ENCODE measurements around the gene RHCG.

RHCG gene

DNA sequence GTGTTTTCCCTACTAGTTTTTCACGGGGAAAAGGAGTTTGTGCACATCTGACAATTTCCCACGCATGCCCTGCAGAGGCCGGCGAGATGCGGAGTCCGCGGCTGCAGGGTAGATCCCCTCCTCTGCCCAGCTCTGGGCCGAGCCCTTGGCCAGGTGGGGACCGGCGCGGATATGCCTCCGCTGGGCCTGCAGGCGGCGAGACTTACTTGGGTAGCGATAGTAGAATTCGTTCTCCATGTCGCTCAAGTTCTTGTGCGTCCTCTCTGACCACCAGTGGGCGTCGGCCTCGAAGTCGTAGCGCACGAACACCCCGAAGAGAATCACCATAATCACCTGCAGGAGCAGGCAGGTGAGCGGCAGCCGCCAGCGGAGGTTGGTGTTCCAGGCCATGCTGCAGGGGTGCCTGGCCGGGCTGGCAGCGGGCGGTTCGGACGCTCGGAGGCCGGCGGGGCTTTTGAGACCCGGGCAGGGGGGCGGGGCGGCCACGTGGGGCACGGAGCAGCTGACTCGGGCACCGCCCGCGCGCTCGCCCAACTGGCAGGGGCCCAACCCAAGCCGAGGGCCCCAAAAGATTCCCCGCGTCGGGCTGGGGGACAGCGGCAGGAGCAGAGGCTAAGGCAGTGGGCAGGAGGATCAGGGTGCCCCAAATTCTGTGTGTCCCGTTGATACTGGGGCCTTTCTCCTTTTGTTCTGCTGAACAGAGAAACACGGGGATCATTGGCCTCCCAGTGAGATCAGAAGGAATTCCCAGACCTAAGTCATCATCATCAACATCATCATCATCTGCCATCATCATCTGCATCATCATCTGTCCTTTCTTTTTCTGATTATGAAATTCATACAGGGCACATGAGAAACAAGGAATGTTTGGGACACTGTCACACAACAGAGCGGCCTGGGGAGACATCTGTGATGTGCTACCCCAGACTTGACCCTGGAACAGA, at the start of gene RHCG:
TSS of gene RHCG (minus strand) at position 429 of the 944 bp plus-strand sequence. CDS start at position 390, 39 bp downstream.
- DNase-seq, result no peak

DNA sequence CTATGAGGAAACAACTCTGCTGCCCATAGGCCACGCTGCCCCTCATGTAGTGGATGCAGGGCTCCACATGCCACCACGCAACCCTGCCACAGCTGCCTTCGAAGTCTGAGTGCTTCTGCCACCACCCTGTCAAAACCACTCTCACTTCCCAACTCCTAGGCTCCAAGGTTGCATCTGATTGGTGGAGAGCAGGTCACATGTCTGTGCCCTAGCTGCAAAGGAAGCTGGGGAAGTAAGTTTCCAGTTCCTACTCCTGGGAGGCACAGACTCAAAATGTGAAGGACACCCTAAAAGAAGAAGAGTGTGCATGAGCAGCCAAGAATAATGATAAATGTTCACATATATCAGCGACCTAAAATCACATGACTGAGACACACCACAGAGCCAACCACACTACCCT, 47.0 kb upstream of the RHCG start:
- DNase-seq, result no peak

DNA sequence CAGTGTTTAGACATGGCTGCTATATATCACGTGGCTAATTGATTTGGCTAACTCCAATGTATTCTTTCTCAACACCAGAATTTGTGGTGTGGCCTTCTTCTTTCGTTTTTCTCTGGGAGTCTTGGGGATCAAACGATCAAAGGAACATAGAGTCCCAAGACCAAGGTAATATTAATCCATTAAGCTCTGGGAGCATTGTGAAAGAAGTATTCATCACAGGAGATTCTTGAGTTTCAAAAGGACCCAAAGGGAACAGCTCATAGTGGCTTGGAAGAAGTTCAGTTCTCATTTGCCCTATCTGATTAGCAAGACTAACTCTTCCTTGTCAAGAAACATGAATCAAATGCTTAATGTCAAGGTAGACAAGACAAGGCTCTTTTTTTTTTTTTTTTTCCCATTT, 46.0 kb upstream of the RHCG start:
- no peak for DNase-seq

DNA sequence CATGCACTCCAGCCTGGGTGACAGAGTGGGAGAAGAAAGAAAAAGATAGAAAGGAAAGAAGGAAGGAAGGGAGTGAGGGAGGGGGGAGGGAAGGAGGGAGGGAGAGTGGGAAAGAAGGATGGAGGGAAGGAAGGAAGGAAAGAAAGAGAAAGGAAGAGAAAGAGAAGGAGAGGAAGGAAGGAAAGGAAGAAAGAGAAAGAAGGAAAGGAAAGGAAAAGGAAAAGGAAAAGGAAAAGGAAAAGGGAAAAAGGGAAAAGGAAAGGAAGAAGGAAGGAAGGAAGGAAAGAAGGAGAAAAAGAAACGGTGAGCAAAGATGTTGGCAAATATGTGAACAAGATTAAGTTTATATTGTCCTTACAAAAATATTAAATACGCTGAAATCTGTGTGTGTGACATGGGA, 42.6 kb upstream of the RHCG start:
- no peak for DNase-seq

DNA sequence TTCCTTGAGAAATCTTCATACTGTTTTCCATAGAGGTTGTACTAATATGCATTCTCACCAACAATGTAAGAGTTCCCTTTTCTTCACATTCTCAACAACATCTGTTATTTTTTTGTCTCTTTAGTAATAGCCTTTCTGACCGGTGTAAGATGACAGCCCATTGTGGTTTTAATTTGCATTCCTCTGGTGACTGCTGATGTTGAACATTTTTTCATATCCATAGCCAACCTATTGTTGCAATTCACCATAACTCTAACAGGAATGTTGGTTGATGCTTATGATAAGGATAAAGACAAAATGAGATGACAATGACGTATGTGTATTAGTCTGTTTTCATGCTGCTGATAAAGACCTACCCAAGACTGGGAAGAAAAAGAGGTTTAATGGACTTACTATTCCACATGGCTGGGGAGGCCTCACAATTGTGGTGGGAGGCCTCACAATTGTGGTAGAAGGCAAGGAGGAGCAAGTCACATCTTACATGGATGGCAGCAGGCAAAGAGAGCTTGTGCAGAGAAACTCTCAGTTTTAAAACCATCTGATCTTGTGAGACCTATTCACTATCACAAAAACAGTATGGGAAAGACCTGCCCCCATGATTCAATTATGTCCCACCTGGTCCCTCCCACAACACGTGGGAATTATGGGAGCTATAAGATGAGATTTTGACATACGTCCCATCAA, 37.6 kb upstream of the RHCG start:
- no peak for DNase-seq

DNA sequence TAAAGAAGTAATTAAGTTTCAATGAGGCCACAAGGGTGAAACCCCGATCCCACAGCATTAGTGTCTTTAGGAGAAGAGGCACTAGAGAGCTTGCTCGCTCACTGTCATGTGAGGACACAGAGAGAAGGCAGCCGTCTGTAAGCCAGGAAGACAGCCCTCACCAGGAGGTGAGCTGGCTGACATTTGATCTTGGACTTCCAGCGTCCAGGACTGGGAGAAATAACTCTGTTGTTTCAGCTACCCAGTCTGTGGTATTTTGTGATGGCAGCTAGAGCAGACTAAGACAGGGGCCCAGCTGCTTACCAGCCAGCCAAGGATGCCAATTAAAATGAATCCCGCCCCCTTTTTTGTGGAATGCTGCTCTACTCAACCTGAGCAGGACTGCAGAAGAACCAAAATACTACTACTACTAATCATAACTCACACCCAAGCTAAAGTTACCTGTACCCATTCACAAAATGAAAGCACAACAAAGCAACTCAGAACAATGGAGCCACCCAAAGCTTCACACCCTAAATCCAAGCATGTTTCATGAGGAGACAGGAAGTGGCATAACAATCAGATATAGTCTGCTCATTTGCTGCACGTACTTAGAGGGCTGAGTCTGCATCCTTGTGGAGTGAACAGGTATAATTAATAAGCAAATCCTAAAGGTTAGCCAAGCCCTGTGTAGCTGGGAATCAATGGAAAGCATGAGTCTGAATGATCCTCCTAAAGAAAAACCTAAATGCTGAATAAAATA, 35.6 kb upstream of the RHCG start:
- no peak for DNase-seq

DNA sequence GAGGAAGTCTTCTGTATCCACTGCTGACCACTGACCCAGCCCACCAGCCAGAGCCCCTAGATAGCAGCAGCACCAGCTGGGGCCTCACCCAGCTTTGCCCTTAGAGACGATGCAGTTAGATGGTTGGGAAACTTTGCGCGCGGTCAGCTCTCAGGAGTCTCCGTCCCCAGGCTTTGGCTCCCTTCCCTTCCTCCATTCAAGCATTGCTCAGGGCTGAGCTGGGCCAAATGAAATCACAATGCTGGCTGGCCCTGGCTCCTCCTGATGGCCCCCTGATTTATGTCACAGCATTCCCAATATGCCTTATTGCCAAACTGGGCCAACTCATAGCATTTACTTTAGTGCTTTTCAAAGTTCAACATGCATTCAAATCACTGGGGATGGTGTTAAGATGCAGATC, 34.6 kb upstream of the RHCG start:
- DNase-seq, result no peak

DNA sequence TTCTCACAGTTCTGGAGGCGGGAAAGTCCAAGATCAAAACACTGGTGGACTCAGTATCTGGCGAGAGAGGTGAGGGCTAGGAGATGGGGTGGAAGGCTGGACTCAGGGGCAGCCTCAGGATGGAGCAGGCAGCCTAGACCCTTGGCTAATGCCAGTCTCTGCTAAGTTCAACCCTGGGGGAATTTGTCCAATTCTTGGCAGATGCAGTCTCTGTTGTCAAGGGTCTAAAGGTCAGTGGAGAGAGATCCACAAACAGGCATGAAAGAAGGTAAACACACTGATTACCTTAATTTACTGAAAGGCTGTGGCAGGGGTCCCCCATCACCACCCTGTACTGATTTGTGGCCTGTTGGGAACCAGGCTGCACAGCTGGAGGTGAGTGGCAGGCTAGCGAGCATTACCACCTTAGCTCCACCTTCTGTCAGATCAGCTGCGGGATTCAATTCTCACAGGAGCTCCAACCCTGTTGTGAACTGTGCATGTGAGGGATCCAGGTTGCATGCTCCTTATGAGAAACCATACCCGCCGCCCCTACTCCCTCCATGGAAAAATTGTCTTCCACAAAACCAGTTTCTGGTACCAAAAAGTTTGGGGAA, 32.5 kb upstream of the RHCG start:
- DNase-seq, result no peak

DNA sequence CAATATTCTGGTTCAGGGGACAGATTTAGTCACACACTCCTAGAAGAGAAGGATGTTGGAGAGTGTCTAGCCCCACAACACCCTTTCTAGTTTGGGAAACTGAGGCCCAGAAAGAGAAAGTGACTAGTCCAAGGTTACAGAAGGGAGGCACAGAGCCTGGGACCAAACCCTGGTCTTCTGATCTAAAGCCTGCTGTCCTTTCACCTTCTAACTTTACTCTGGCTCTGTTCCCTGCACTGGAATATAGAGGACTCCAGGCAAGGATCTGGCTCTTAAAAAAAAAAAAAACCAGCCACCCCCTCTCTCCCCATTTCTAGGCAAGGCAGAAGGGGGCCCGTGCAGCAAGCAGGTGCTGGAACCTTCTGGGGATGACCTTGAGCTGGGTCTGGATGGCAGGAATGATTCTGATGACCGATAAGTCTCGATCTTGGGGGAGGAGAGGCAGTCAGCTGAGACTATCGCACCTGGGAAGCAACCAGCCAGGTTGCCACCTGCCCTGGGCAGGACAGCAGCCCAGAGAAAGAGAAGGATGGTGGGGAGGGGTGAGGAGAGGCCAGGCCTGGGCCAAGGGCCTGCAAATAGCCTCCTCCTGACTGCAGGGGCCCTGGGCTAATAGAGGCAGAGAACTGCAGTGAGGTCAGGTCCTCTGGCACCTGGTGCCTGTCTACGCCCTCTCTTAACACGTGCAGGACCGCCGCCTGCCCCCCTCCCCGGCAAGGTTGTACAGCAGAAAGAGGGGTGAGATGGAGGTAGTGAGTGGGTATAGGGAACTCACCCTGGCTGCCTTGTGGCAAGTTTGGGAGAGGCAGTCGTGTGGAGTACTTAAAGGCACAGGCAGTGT, 30.4 kb upstream of the RHCG start:
- no peak for DNase-seq

DNA sequence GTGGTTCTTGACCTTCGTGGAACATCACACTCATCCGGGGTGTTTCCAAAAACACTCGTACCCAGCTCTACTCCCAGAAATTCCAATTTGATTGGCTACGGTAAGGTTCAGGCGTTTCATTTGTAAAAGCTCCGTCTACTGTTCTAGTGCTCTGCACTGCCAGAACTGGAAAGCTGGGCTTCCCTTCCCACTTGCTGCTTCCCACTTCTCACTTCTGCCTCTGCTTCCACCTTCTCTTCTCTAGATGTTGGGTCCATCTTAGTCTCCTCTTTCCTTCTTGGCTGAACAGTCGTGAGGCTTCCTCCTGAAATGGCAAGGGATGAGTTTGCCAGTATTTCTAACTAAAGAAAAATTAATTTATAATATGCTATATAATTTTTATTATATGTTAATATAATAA, 29.8 kb upstream of the RHCG start:
- no peak for DNase-seq

DNA sequence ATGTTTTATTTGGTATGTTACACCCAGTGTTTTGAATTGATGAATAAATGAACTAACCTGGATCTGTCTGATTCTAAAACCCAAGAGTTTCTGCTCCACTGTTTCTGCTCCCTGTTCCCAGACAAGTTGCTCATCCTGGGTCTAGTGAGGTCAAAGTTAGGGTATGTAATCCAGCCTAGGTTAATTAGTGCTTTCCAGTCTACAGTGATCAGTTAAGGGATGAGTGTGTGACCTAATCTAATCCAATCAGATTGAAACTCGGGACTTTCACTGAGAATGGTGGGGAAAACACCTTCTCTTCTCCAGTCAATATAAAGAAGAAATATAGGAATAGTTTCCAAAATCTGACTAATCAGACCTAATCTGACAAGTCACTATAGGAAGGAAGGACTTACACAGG, 27.8 kb upstream of the RHCG start:
- no peak for DNase-seq

DNA sequence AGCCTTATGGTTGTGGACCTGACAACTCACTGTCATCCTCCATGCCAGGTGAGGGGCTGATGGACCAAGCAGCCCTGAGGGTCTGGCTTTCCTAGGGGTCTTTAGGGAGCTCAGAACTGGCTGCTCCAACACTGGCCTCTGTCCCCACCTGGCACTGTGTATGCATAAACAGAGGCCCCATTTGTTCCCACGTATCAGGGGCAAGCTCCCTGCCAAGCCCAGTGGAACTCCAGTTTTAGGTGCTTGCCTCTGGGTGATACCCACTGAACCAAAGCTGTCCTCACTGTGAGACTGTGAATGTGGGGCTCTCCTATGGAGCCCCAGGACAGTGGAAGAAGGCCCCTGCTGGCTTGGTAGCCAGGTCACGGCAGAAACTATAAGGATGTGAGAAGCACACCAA, 26.7 kb upstream of the RHCG start:
- DNase-seq, result no peak

DNA sequence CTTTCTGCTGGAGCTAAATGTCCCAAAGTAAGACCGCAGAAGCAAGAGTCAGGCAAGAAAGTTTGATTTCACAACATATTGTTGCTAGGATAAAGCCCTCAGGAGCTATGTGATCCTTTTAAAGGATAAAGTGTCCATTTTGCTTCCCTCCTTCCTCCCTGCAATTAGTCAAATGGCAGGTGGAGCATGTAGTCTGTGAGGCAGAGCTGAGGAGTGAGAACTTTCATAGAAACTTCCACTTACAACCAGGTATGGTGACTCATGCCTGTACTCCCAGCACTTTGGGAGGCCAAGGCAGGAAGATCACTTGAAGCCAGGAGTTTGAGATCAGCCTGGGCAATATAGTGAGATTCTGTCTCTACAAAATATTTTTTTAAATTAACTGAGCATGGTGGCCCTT, 25.2 kb upstream of the RHCG start:
- no peak for DNase-seq

DNA sequence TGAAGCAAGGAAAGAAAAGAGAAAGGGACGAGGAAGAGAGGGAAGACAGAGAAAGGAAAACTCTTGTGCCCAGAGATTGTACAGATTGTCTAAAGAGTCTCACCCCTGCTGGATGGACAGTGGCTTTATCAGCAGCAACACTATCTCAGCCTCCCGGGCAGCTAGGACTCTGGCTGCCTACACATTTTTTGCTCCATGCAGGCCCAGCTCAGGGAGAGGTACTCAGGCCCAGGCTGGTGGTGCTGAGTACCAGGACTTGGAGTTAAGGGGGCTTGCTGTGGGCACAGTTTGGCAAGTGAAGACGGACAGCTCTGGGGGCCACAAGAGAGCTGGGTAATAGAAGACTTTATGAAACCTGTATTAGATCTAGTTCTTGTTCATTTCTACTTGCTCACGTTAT, 19.1 kb upstream of the RHCG start:
- DNase-seq, result no peak

DNA sequence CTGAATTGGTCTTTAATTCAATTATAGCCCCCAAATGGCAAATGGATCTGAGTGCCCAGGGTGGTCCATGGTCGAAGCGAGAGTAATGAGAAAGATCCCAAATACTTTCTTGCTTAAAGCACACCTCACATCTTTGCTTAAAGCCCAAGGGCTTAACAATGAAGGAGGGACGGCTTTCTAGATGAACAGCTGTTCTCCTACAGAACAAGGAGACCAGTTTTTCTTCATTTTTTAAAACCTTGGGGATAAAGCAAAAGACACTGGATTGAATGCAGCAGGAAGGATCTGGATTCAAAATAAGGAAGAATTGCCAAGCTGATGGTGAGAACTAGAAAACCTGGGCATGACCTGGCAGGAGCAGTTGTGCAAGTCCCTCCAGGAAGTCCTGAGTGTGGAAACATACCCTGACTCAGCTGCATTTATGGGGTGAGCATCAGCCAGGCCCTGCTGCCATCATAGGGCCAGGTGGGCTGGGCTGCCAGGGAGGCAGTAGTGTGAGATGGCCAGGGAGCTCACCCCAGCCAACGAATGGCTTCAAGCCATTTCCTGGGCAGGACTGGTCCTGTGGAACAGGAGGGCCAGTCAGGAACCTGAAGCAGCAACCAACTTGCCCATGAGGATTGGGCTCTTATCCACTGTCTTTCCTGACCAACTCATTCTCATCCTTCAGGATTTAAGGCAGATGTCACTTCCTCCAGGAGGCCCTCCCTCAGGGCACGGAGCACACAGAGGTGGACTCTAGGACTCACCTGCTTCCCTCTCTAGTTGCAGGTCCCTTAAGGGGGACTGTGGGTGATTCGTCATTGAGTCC, 18.4 kb upstream of the RHCG start:
- DNase-seq, result no peak

DNA sequence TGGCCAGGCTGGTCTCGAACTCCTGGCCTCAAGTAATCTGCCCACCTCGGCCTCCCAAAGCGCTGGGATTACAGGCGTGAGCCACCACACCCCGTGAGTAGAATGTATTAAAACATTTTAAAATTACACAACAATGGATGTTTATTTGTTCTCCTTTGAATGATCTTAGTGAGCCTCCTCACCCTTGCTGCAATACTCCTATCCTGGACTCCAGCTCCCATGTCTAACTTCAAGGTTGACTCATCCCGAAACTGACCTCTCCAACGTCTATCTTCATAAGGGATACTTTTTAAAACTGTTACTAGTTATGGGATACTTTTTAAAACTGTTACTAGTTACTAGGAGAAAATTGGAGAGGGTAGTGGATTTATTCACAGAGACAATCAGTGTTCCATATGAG, 17.8 kb upstream of the RHCG start:
- no peak for DNase-seq

DNA sequence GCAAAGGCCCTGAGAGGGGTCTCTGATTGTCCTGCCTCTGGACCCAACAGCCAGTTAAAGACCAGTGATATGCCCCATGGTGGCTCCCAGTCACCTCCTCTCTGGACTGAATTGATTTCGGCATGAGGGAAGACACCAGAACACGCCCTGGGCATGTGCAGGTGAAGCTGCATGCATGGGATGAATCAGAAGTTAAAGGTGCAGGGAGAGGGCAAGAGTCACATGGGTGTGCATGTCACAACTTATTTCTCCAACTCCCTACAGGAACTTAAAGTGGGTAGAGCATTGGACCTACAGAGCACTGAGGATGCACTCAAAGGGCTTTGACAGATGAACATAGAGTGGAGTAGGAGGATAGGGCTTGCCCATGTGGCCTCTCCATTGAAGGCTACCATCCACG, 16.9 kb upstream of the RHCG start:
- no peak for DNase-seq

DNA sequence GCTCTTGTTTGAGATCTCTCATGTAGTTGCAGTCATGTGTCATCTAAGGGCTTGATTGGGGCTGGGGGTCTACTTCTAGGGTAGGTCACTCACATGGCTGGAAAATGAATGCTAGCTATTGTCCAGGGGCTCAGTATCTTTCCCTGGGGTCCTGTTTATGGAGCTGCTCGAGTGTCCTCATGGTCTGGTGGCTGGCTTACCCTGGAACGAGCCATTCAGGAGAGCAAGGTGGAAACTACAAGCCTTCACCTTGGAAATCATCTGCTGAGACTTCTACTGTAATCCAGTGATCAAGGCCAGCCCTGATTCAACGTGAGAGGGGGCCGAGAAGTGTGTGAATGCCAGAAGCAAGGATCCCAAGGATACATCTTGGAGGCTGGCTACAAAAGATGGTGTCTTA, 16.2 kb upstream of the RHCG start:
- no peak for DNase-seq

DNA sequence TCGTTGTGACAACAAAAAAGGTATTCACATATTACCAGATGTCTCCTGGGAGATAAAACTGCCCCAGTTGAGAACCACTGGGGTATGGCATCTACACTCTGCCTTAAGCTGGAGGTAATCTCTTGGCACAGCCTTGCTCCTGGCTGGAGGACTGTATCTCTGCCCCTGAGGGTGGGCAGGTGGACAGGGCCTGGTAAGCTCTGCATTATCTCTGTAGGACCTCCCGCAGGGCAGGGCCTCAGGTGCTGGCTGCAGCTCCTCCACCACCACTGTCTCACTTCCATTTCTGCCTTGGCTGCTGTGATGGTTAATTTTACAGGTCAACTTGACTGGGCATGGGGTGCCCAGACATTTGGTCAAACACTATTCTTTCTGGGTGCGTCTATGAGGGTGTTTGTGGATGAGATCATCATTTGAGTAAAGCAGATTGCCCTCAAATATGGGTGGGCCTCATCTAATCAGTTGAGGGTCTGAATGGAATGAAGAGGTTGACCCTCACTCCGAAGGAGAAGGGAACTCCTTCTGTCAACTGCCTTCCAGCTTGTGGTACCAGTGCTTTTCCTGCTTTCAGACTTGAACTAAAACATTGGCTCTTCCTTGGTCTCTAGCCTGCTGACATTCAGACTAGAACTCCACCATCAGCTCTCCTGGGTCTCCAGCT, 9.8 kb upstream of the RHCG start:
- DNase-seq, result no peak

DNA sequence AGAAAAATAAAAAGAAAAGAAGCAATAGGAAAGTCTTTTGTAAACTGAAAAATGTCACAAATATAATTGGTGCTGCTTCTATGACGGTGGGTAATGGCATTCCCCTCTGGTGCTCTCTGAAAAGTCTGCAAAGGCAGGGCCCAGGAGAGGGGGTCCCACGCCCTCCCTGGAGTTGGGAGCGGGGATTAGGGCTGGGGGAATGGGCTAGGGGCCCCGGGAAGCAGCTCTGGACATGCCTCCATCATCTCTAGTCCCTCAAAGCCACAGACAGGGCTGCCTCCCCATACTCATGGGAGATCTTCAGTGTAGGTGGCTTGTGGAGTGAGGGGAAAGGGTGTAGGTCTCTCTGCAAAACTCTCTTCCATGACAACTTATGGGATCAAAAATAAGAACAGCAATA, 7.8 kb upstream of the RHCG start:
- no peak for DNase-seq

Measured in GDM1 (cell line).